Measurements from ENCODE around the gene DGKZ.

Gene DGKZ

GRCh38 chr11:46426233-46426991 lies 79.1 kb downstream of the DGKZ start:
- 100% methylated on average over 2 of the region's 4 CpGs for WGBS (ENCODE audit: insufficient coverage)
- Histone ChIP-seq H3K4me3 (ENCODE audit: control insufficient read depth in 1 of 7, extremely low read depth in 1 of 7, insufficient read depth in 4 of 7, low read depth in 2 of 7, low read length in 6 of 7) (no peak overlapping the region), H3K9me3 (ENCODE audit: control extremely low read depth in 1 of 5, control insufficient read depth in 4 of 5, insufficient read depth in 2 of 5, low read depth in 1 of 5, low read length in 4 of 5) (no peaks in the 10 kb centered on the region), H3K4me1 (ENCODE audit: control extremely low read depth in 1 of 4, control insufficient read depth in 4 of 4, insufficient read depth in 4 of 4, low read length in 3 of 4) (no peaks in the 10 kb centered on the region), H3K27ac (ENCODE audit: insufficient read depth in 1 of 2, low read depth in 1 of 2, low read length in 2 of 2, poor library complexity in 1 of 2, severe bottlenecking in 2 of 2) (peak overlapping the region in 1 of 2 experiments; percentile 37), H3K36me3 (ENCODE audit: control insufficient read depth in 4 of 4, insufficient read depth in 4 of 4, low read length in 3 of 4) (peaks cover 2 to 36% (median 25%) of the 10 kb centered on the region in 4 experiments), H3K27me3 (replicated peaks in 2 of 5; ENCODE audit: control insufficient read depth in 4 of 5, insufficient read depth in 5 of 5, low read length in 4 of 5) (no peaks in the 10 kb centered on the region)
- CTCF ChIA-PET, result no interaction called here
- POLR2A ChIA-PET, result no interaction called here
- DNase-seq, result peak in 2 of 3 donors; percentile 27 to 45

- WGBS (ENCODE audit: insufficient coverage), result 98% methylated on average over 8 of the region's 9 CpGs
- ChIA-PET POLR2A (no interaction called here), CTCF (no interaction called here)
- Histone ChIP-seq H3K4me1 (ENCODE audit: control extremely low read depth in 1 of 4, control insufficient read depth in 4 of 4, insufficient read depth in 4 of 4, low read length in 3 of 4) (no peaks in the 10 kb centered on the region), H3K27me3 (replicated peaks in 2 of 5; ENCODE audit: control insufficient read depth in 4 of 5, insufficient read depth in 5 of 5, low read length in 4 of 5) (no peaks in the 10 kb centered on the region), H3K27ac (ENCODE audit: insufficient read depth in 1 of 2, low read depth in 1 of 2, low read length in 2 of 2, poor library complexity in 1 of 2, severe bottlenecking in 2 of 2) (no peak overlapping the region), H3K36me3 (ENCODE audit: control insufficient read depth in 4 of 4, insufficient read depth in 4 of 4, low read length in 3 of 4) (peaks cover 0 to 31% (median 23%) of the 10 kb centered on the region in 4 experiments), H3K9me3 (ENCODE audit: control extremely low read depth in 1 of 5, control insufficient read depth in 4 of 5, insufficient read depth in 2 of 5, low read depth in 1 of 5, low read length in 4 of 5) (no peaks in the 10 kb centered on the region), H3K4me3 (ENCODE audit: control insufficient read depth in 1 of 7, extremely low read depth in 1 of 7, insufficient read depth in 4 of 7, low read depth in 2 of 7, low read length in 6 of 7) (no peak overlapping the region)
- peak in 2 of 3 donors; percentile 13 to 32 for DNase-seq
Observed at GRCh38 chr11:46427364-46427763, 80.1 kb downstream of the DGKZ start.

- CTCF ChIA-PET, result no interaction called here
- Histone ChIP-seq H3K4me1 (ENCODE audit: control extremely low read depth in 1 of 4, control insufficient read depth in 4 of 4, insufficient read depth in 4 of 4, low read length in 3 of 4) (no peaks in the 10 kb centered on the region), H3K9me3 (ENCODE audit: control extremely low read depth in 1 of 5, control insufficient read depth in 4 of 5, insufficient read depth in 2 of 5, low read depth in 1 of 5, low read length in 4 of 5) (no peaks in the 10 kb centered on the region), H3K27ac (ENCODE audit: insufficient read depth in 1 of 2, low read depth in 1 of 2, low read length in 2 of 2, poor library complexity in 1 of 2, severe bottlenecking in 2 of 2) (no peak overlapping the region), H3K36me3 (ENCODE audit: control insufficient read depth in 4 of 4, insufficient read depth in 4 of 4, low read length in 3 of 4) (peaks cover 2 to 46% (median 34%) of the 10 kb centered on the region in 4 experiments), H3K27me3 (replicated peaks in 2 of 5; ENCODE audit: control insufficient read depth in 4 of 5, insufficient read depth in 5 of 5, low read length in 4 of 5) (no peaks in the 10 kb centered on the region), H3K4me3 (ENCODE audit: control insufficient read depth in 1 of 7, extremely low read depth in 1 of 7, insufficient read depth in 4 of 7, low read depth in 2 of 7, low read length in 6 of 7) (no peak overlapping the region)
- WGBS (ENCODE audit: insufficient coverage), result 100% methylated on average over 1 of the region's 3 CpGs
- no peak for DNase-seq
- POLR2A ChIA-PET, result no interaction called here
Observed at GRCh38 chr11:46429717-46430116, 82.5 kb downstream of the DGKZ start.
